GM18861 (cell line): ENCODE data around the gene FLRT2.

Experiments
- ATAC-seq: cut with Tn5 transposase; IDR thresholded peaks from one replicate; pipeline ENCODE4 v1.9.1; 2021; ENCODE audit not compliant: unreplicated experiment

FLRT2 gene

GRCh38 chr14:85528897-85529631 is 880 bp upstream of the FLRT2 start:
- ATAC-seq: no peak

DNA sequence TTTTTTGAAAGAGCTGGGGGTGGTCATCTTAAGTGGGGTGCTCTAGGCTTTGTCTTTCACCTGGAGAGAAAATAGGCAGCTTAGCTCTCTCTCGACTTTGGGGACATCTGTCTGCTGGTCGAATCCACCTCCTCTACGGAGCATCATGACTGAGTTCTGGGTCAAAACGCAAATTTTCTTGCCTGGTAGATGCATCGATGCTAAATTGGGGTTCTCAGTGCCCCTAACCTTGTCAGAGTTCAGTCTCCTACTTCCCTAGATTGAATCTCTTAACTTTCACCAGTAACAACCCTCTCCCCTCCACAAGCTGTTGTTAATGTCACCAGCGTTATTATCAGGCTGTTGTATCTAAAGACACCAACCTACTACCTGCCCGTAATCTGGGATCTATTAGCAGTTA is 682 bp downstream of the FLRT2 start:
- ATAC-seq: no peak

- no peak for ATAC-seq
These were observed 1.2 kb downstream of the FLRT2 start for GRCh38 chr14:85531141-85531586.

- ATAC-seq: no peak
These were observed 1.8 kb downstream of the FLRT2 start for GRCh38 chr14:85531587-85532373.

DNA sequence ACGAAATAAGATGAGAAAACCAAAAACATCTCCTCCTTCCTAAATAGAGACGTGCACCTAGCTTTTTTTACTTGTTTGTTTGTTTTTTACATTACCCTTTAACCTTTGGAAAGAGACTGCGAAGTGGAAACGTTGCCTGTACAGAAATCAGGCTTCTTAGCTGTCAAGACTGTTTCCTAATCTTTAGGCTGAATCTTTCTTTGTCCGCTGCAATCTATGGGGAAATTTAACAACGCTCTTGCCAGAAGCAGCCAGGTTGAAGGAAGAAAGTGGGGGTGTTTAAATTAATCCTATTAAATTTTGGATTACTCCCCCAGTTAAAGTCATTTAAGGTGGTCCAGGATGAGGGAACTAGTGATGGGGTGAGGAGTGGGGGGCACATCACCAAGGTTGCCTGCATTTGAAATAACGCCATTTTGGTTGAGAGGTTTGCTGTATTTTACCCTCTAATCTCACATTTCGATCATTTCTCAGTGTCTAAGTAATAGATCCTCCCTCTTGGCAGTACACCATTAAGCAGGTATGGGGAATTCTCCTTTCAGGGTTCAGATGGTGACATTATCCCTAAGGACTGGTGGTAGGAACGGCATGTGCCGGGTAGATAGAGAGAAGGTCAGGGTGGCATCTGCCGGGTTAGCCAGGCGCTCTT is 2.6 kb downstream of the FLRT2 start:
- no peak for ATAC-seq

DNA sequence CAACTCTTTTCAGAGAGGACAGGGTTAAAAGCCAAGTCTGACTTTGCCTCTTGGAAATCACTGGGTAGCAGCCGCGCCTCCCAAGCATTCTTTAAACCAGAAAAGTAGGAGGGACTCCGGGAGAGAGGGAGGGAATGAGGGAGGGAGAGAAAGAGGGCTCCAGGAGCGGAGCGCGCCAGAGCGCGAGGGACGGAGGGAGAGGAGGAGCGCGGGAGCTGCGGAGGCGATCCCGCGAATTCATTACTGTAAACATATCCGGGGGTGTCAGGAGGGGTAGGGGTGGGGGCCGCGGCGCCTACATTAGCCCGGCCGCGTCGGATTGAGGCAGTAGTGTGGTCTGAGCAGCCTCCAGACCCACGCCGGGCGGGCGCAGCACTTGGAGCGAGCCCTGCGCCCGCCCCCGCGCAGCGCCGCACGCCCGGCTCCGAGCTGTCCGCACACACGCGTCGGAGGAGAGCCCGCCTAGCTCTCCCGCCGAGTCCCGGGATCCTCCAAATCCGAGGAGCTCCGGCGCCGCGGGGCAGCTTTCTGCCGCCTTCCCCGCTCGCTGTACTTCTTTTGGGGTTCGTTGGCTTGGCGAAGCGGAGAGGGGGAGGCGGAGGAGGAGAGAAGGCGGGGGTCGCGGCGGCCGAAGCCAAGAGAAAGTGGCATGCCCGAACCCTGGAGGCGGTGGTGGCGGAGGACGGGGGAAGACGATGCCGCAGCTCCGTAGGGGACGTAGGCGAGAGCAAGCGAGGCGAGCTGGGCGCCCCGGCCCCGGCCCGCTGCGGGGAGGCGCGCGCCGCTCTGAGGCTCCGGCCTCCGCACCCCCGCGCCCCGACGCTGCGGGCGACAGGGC is 3.3 kb downstream of the FLRT2 start:
- no peak for ATAC-seq

DNA sequence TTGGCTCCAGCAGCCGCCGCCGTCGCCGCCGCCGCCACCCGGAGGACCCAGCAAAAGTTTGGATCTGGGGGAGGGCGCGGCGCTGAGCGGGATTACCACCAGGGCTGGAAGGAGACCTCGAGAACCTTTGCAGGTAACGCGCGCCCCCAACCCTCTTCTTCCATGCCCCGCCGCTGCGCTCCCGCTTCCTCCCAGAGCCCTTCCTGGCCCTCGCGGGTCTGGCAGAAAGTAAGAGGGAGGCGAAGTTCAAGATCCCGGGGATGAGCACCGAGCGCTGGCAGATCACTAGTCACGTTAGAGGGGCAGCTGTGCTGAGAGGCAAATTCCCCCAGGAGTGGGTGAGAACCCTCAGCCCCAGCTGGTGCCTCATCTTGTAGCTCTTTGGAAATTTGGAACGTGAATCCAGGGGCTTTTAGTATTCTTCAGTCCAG is 3.9 kb downstream of the FLRT2 start:
- ATAC-seq: no peak

- ATAC-seq: no peak
These were observed 4.7 kb downstream of the FLRT2 start for GRCh38 chr14:85534458-85535293.

- no peak for ATAC-seq
These were observed 5.4 kb downstream of the FLRT2 start for GRCh38 chr14:85535321-85535720.

DNA sequence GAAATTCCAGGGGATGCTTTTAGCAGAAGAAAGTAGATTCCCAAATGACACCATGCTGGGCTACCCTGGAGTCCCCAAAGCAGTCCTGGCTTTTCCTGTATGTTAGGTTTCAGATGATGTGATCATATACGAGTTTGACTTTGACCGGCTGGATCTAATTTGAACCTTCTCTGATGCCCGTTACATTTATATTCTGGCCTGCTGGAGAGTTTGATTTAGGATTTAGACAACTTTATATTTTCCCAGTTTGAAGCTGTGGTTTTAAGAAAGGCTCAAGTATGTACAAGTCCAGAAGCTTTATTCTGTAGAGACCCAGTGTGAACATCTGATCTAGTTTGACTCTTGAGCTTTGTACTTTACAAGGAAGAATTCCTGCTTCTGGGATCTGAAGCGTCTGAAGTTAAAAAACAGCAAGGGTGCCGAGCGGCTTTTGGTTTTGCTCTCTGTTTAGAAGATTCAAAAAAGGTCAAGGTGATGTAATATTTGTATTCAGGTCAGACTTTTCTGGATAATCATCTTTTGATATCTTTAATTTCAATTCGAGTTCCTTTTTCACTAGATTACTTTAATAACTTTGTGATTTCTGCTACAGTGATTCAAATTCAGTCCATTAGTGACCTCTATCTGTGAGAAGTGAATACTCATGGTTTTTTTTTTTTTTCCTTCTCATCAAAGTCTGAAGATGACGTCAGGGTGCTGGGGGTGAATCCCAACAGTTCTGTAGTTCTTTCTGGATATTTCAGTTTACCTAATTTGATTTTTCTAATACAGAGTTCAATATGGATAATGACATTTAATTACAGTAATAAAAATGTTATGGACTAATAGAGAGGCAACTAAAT is 6.3 kb downstream of the FLRT2 start:
- ATAC-seq: no peak

- ATAC-seq: no peak
These were observed 6.9 kb downstream of the FLRT2 start for GRCh38 chr14:85536833-85537190.

DNA sequence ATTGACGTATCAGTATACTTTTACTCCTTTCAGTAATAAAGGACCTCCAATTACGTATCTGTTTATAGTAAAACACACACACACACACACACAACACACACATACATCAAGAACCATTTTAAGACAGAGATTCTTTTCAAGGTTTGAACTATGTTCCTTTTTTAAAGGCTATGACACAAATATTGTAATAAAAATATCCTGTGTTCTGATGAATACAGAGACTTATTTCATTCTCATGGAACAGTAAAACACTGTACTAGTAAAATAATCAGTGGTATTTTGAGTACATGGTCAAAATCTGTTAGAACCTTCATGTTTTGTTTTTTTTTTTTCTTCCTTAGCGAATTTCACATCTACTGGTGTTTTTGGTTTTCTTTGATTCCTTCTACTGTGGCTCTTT is 7.6 kb downstream of the FLRT2 start:
- ATAC-seq: no peak

DNA sequence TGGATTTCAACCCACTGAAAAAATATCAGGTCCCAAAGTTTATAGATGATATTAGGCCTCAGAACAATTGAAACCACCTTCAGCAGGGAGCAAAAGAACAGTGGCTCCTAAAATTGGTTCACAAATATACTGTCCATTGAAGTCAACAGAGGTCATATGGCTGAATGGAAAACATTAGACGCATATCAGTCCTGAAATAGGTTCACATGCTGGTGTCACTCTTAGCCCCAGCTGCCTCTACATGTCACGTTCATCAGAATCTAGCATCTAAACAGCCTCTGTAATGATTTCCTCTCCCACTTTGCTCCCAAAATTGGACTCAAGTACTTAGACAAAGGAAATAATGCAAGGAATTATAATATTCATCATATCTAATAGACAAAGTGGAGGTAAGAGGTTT is 8.7 kb downstream of the FLRT2 start:
- no peak for ATAC-seq

DNA sequence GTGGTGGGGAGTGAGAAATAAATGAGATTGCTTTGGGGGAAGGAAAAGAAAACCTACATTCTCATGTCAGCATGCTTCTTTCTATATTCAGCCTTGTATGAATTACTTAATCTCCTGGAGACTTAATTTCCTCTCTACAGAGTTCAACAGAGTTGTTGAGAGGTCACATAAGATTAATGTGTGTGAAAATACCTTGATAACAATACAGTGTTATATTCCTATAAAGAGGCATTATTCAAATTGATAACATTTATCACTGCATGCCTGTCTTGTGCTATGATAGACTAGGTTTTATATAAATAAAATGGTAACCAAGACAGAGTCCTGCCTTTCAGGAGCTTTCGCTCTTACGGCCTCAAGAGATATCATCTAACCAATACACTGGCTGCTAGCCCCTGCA is 9.6 kb downstream of the FLRT2 start:
- no peak for ATAC-seq

GRCh38 chr14:85542623-85543022 is 12.7 kb downstream of the FLRT2 start:
- no peak for ATAC-seq

GRCh38 chr14:85545738-85546137 is 15.8 kb downstream of the FLRT2 start:
- ATAC-seq: no peak

DNA sequence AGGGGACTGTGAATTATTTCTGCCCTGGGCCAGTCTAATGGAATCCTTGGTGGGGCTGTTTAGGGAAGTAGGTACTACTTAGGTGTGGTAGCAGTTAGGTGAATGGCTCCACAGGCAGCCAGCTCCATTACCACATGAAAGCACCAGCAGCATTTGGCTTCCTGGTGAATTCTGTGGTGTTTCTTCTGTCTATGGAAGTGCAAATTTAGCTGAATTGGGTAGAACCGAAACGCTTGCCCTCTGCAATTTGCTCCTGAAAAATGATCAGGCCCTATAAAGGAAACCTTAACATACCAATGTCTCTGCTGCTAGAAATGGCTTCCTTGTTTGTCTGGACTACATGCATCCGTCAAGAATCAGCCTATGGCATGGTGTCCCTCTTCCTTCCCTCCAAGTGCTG is 16.4 kb downstream of the FLRT2 start:
- no peak for ATAC-seq

DNA sequence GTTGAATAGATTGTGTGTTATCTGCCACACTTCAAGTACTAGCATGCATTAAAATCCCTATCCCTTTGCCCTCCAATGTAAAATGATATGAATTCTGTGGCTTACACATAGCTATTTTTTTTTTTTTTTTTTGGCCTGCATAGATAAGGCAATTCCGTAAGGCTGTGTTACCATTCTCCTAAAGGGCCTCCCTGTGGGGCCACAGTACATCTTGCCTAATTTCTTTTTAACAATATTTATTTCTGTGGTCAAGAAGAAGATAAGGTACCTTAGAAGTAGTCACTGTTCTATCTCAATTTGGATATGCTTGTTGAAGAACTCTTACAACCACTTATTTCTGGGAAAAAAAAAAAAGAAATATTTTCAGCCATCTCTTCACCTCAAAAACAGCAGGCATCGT is 19.8 kb downstream of the FLRT2 start:
- no peak for ATAC-seq

DNA sequence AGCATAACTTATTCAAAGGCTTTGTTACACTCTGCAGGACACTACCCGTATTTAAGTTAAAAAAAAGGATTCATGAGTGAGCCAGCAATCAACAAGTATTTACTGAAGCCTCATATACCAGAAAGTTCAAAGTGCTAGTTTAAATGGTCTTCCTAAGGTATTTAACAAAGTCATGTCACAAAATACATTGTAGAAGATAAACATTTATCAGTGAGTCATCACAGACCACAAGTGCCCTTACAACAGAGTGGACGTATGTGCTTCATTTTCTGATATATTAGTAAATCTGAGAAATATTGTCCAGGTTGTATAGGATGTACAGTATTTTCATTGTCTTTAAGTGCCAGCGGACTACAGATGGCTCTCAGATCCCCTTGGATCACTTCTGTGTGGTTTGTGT is 24.2 kb downstream of the FLRT2 start:
- ATAC-seq: no peak
